ENCODE results near the gene FADS6. TPM values are rescaled to one million over a fixed set of nuclear protein-coding genes. Genes with fewer than 3 reads are reported as not detected.
"Not testable (repeated sequence)": the region's sequence is repeated elsewhere in the genome, so short reads cannot be mapped to it uniquely, and the experiment has no call there.

The FADS6 gene
- total RNA-seq, 1 donor from 2014 or later = not detected

GRCh38 chr17:74921026-74921681 is 27.7 kb upstream of the FADS6 start:
- DNase-seq (ENCODE audit: low read depth) = no peak

GRCh38 chr17:74920642-74921025 is 27.2 kb upstream of the FADS6 start:
- DNase-seq (ENCODE audit: low read depth) = no peak

GRCh38 chr17:74920306-74920620 is 26.8 kb upstream of the FADS6 start:
- DNase-seq (ENCODE audit: low read depth) = no peak

- DNase-seq (ENCODE audit: low read depth) = no peak
Measured at GRCh38 chr17:74919440-74920305, 26.2 kb upstream of the FADS6 start.

GRCh38 chr17:74918906-74919305 is 25.5 kb upstream of the FADS6 start:
- no peak for DNase-seq (ENCODE audit: low read depth)

GRCh38 chr17:74917430-74917829 is 24.0 kb upstream of the FADS6 start:
- no peak for DNase-seq (ENCODE audit: low read depth)

GRCh38 chr17:74916851-74917199 is 23.4 kb upstream of the FADS6 start:
- DNase-seq (ENCODE audit: low read depth) = no peak

GRCh38 chr17:74916136-74916850 is 22.9 kb upstream of the FADS6 start:
- DNase-seq (ENCODE audit: low read depth) = no peak

GRCh38 chr17:74911423-74911822 is 18.0 kb upstream of the FADS6 start:
- DNase-seq (ENCODE audit: low read depth) = not testable (repeated sequence)

- DNase-seq (ENCODE audit: low read depth) = not testable (repeated sequence)
Measured at GRCh38 chr17:74909097-74909496, 15.7 kb upstream of the FADS6 start.

GRCh38 chr17:74907012-74907411 is 13.6 kb upstream of the FADS6 start:
- DNase-seq (ENCODE audit: low read depth) = no peak

GRCh38 chr17:74906214-74906793 is 12.9 kb upstream of the FADS6 start:
- DNase-seq (ENCODE audit: low read depth) = not testable (repeated sequence)

- no peak for DNase-seq (ENCODE audit: low read depth)
Measured at GRCh38 chr17:74904687-74905409, 11.4 kb upstream of the FADS6 start.

GRCh38 chr17:74903671-74904070 is 10.2 kb upstream of the FADS6 start:
- no peak for DNase-seq (ENCODE audit: low read depth)

GRCh38 chr17:74903034-74903433 is 9.6 kb upstream of the FADS6 start:
- no peak for DNase-seq (ENCODE audit: low read depth)

GRCh38 chr17:74901353-74902135 is 8.1 kb upstream of the FADS6 start:
- DNase-seq (ENCODE audit: low read depth) = no peak

GRCh38 chr17:74900208-74900607 is 6.8 kb upstream of the FADS6 start:
- DNase-seq (ENCODE audit: low read depth) = no peak

GRCh38 chr17:74898376-74898946 is 5.0 kb upstream of the FADS6 start:
- DNase-seq (ENCODE audit: low read depth) = no peak

GRCh38 chr17:74893936-74894671 is 671 bp upstream of the FADS6 start:
- no peak for DNase-seq (ENCODE audit: low read depth)

Measured in myocyte (in vitro differentiated cells).